Gastroesophageal sphincter (tissue), 4 donors: Measurements from ENCODE around the gene CTNND2. TPM values are rescaled to one million over a fixed set of nuclear protein-coding genes. Genes with fewer than 3 reads are reported as not detected.

Experiments used
- ATAC-seq: fragments of 150-250 bp; one replicate; pipeline ENCODE4 v1.9.1; 2016; ENCODE audit warnings: mild to moderate bottlenecking, moderate library complexity
- H3K27ac ChIP-seq, 4 donors: fragments of 200-600 bp; sonication (generic) in 3 of 4; 1 replicate in 3 of 4; 2 replicates in 1 of 4; pipeline ENCODE4 v1.5.1; 2016 to 2019
- H3K27me3 ChIP-seq: fragments of 200-600 bp; sonication (generic); one replicate; pipeline ENCODE4 v1.5.1; 2019
- H3K36me3 ChIP-seq, 2 donors: fragments of 200-600 bp; sonication (generic); one replicate each; pipeline ENCODE4 v1.5.1; 2019; ENCODE audit warnings: control low read depth in 1 of 2
- H3K4me1 ChIP-seq, 3 donors: fragments of 200-600 bp; sonication (generic); 1 replicate in 2 of 3; 2 replicates in 1 of 3; pipeline ENCODE4 v1.5.1; 2016 to 2019; ENCODE audit warnings: control low read depth in 2 of 3
- H3K4me3 ChIP-seq, 2 donors: fragments of 200-600 bp; sonication (generic); one replicate each; pipeline ENCODE4 v1.5.1; 2019; ENCODE audit warnings: mild to moderate bottlenecking in 1 of 2, moderate library complexity in 1 of 2
- H3K9me3 ChIP-seq, 3 donors: fragments of 200-600 bp; sonication (generic); one replicate each; pipeline ENCODE4 v1.5.1; 2017 to 2019; ENCODE audit warnings: control low read depth in 2 of 3
- CTCF ChIP-seq, 4 experiments: fragments of 200-600 bp in 2 of 4; fragments of 450-650 bp in 2 of 4; sonication (generic) in 1 of 4; IDR thresholded peaks; one replicate each; pipeline ENCODE4 v1.5.1; 2017 to 2019; ENCODE audit warnings: antibody characterized with exemption in 4 of 4, mild to moderate bottlenecking in 2 of 4, moderate library complexity in 2 of 4
- EP300 ChIP-seq: sonication (generic); formaldehyde crosslinking; IDR thresholded peaks from one replicate; pipeline ENCODE4 v1.6.1; 2017; ENCODE audit warnings: antibody characterized with exemption, mild to moderate bottlenecking
- POLR2A ChIP-seq, 2 donors: fragments of 450-650 bp; IDR thresholded peaks; one replicate each; pipeline ENCODE4 v1.6.1; 2017; ENCODE audit warnings: antibody characterized with exemption in 2 of 2, mild to moderate bottlenecking in 2 of 2, moderate library complexity in 1 of 2
- POLR2AphosphoS5 ChIP-seq: sonication (generic); formaldehyde crosslinking; IDR thresholded peaks from one replicate; pipeline ENCODE4 v1.6.1; 2017; ENCODE audit warnings: antibody characterized with exemption
- WGBS, 2 donors: methylation state at CpG; one replicate each; pipeline ENCODE4 v1.1.5; 2018; ENCODE audit warnings: low coverage in 1 of 2; 5-methylcytosine and 5-hydroxymethylcytosine counted together
- total RNA-seq, 4 donors: library from RNA; depleted of rRNA; stranded (reverse); fragments of >200 nt; gene quantifications; one replicate each; pipeline ENCODE4 v1.1.0, GENCODE V29; 2016

CTNND2 gene
- total RNA-seq, 4 donors from 2014 or later = 0.40 to 3.1 (median 1.9) TPM

DNA sequence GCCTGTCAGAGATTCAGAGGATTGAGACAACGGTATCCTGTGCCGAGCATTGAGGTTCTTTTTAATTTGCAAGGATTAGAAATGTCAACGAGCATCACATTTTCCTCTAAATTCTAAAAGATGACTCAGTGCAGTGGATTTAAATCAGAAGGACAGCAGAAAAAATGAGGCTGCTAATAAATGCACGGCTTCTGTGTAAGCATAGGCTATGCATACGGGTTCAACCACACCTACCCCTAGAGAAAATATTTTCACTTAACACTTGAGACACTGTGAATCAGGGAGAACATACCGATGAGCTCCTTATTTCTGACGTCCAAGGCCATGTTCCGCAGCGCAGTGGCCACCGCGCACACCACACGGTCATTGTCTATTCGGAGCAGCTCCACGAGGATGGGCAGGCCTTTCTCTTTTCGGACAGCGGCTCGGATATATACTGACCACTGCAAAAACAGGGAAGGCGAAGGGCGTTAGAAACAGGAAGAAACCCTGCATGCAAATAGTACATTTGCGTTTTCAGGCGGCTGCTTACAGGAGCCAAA lies 821.8 kb downstream of the CTNND2 start:
- WGBS, 2 donors = 70 to 84% methylated on average over 5 to 21 of the region's 21 CpGs
- TF ChIP-seq POLR2A (IDR thresholded peaks at IDR 0.05) = no peak
- TF ChIP-seq EP300 = no peak
- no peak for TF ChIP-seq CTCF (IDR thresholded peaks at IDR 0.05)
- no peak for TF ChIP-seq POLR2AphosphoS5

DNA sequence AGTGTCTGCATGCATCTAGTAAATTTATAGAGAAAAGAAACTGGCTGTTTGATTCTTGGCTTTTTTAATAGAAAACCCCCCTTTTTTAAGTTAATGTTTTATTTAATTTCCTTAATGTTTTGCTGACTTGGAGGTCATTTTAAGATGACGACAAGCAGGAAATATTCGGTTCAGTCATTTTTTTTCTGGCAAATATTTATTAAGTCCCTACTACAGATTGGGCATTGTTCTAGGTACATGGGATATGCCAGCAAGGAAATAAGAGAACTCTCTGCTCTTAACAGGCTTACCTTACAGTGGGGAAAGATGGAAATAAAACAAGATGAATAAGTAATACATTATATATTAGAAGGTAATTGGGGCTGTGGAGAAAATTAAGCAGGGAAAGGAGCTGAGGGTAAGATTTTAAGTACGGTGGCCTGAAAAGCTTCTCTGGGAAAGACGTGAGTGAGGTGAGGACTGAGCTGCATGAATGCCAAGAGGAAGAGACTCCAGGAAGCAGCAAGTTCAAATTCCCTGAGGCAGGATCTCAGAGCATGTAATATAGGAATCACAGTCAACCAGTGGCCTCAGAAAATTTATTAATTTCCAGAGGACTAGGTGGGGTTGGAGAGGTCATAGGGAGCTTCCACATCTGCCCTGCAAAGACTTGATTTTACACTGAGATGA lies 827.2 kb downstream of the CTNND2 start:
- 46 to 49% methylated on average over 3 to 4 of the region's 4 CpGs for WGBS, 2 donors
- no peak for TF ChIP-seq CTCF (IDR thresholded peaks at IDR 0.05)
- TF ChIP-seq POLR2A (IDR thresholded peaks at IDR 0.05) = no peak
- TF ChIP-seq EP300 = no peak
- Histone ChIP-seq H3K36me3 (no peaks in the 10 kb centered on the region), H3K9me3 (no peaks in the 10 kb centered on the region), H3K4me1 (no peaks in the 10 kb centered on the region), H3K4me3 (no peak overlapping the region), H3K27me3 (peaks cover 9% of the 10 kb centered on the region), H3K27ac (no peak overlapping the region)
- ATAC-seq = no peak

More for the DNA sequence above, 821.8 kb downstream of the CTNND2 start:
- Histone ChIP-seq H3K36me3 (no peaks in the 10 kb centered on the region), H3K4me1 (no peaks in the 10 kb centered on the region), H3K27me3 (peaks cover 23% of the 10 kb centered on the region), H3K9me3 (no peaks in the 10 kb centered on the region), H3K4me3 (no peak overlapping the region), H3K27ac (no peak overlapping the region)
- no peak for ATAC-seq

DNA sequence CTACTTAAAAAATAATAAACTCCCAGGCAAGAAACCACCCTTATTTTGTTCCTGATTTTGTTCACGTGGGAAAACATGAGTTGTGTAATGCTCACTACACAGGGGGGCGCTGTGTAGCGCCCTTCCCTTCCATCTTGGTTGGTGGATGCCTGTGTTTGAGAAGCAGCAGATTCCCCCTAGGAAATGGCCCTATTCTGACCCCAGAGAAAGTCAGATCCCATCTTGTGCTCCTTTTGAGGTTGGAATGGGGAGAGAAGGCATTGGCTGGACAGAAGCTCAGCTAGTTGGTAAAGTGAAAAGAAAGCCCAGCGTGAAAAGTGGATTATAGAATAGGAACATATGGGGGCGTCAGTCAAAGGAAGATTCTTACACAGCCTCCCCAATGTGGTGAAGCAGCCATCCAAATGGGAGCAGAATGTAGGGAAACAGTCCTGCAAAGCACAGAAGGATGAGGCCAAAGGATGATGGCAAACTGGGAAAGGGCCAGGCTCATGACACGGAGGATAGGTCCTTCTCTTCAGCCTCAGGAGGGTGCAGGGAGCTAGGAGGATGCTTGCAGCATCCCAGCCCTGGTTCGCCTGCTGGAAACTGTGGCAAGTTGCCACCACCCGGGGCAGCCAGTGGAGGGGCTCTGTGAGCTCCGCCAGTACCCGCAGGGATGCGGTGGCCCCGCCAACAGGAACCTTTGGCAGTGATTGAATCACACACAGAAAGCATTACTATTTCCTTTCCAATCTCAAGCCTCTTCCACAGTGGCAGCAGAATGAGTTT lies 829.0 kb downstream of the CTNND2 start:
- ATAC-seq = no peak
- 68 to 77% methylated on average over 7 of the region's 12 CpGs for WGBS, 2 donors
- peaks cover 9% of the 10 kb centered on the region for H3K27me3 ChIP-seq

GRCh38 chr5:11072568-11072967 lies 831.7 kb downstream of the CTNND2 start:
- Histone ChIP-seq H3K4me1 (no peaks in the 10 kb centered on the region), H3K36me3 (no peaks in the 10 kb centered on the region), H3K27ac (no peak overlapping the region), H3K27me3 (peaks cover 2% of the 10 kb centered on the region), H3K4me3 (no peak overlapping the region), H3K9me3 (no peaks in the 10 kb centered on the region)
- ATAC-seq = no peak
- 70 to 80% methylated on average over 2 to 5 of the region's 5 CpGs for WGBS, 2 donors
- TF ChIP-seq POLR2A (IDR thresholded peaks at IDR 0.05) (no peak), EP300 (no peak), CTCF (IDR thresholded peaks at IDR 0.05) (no peak), POLR2AphosphoS5 (no peak)

More for the DNA sequence above, 829.0 kb downstream of the CTNND2 start:
- no peak for TF ChIP-seq POLR2A (IDR thresholded peaks at IDR 0.05)
- no peak for TF ChIP-seq CTCF (IDR thresholded peaks at IDR 0.05)
- TF ChIP-seq POLR2AphosphoS5 = no peak
- TF ChIP-seq EP300 = no peak
- H3K36me3 ChIP-seq = no peaks in the 10 kb centered on the region
- no peak overlapping the region for H3K27ac ChIP-seq
- no peaks in the 10 kb centered on the region for H3K9me3 ChIP-seq
- no peaks in the 10 kb centered on the region for H3K4me1 ChIP-seq
- no peak overlapping the region for H3K4me3 ChIP-seq
